ENCODE results near the gene DNAH3.
"Not testable (repeated sequence)": the region's sequence is repeated elsewhere in the genome, so short reads cannot be mapped to it uniquely, and the experiment has no call there.

DNAH3 gene

GRCh38 chr16:21167929-21168602 is 17.4 kb upstream of the DNAH3 start:
- no peak for DNase-seq

GRCh38 chr16:21167360-21167759 is 16.7 kb upstream of the DNAH3 start:
- DNase-seq = no peak

- no peak for DNase-seq
Observed at GRCh38 chr16:21166561-21166961, 15.9 kb upstream of the DNAH3 start.

- DNase-seq = no peak
Observed at GRCh38 chr16:21164521-21165168, 14.0 kb upstream of the DNAH3 start.

GRCh38 chr16:21163576-21163975 is 12.9 kb upstream of the DNAH3 start:
- DNase-seq = no peak

- DNase-seq = no peak
Observed at GRCh38 chr16:21162661-21163151, 12.1 kb upstream of the DNAH3 start.

GRCh38 chr16:21161211-21161610 is 10.6 kb upstream of the DNAH3 start:
- no peak for DNase-seq

- no peak for DNase-seq
Observed at GRCh38 chr16:21160276-21160675, 9.6 kb upstream of the DNAH3 start.

GRCh38 chr16:21159281-21159951 is 8.8 kb upstream of the DNAH3 start:
- peak; percentile 6 to 12 for DNase-seq

- peak; percentile 65 to 66 for DNase-seq
Observed at GRCh38 chr16:21158208-21159110, 7.8 kb upstream of the DNAH3 start, which contains the start of gene LDAF1. Gene LDAF1 (plus strand): TSS chr16:21158674. CDS start chr16:21161183, 2,509 bp downstream.

GRCh38 chr16:21157632-21158031 is 7.0 kb upstream of the DNAH3 start:
- DNase-seq = no peak

- peak in 1 of 2 donors; percentile 14 for DNase-seq
Observed at GRCh38 chr16:21156767-21157467, 6.3 kb upstream of the DNAH3 start.

GRCh38 chr16:21156011-21156410 is 5.4 kb upstream of the DNAH3 start:
- not testable (repeated sequence) for DNase-seq

GRCh38 chr16:21153124-21153729 is 2.6 kb upstream of the DNAH3 start:
- DNase-seq = not testable (repeated sequence)

GRCh38 chr16:21152160-21153030 is 1.7 kb upstream of the DNAH3 start:
- not testable (repeated sequence) for DNase-seq

GRCh38 chr16:21145738-21146137 is 4.9 kb downstream of the DNAH3 start:
- DNase-seq = no peak

GRCh38 chr16:21134053-21134452 is 16.6 kb downstream of the DNAH3 start:
- DNase-seq = no peak

GRCh38 chr16:21130811-21131210 is 19.8 kb downstream of the DNAH3 start:
- no peak for DNase-seq

GRCh38 chr16:21128991-21129390 is 21.7 kb downstream of the DNAH3 start:
- no peak for DNase-seq

- no peak for DNase-seq
Observed at GRCh38 chr16:21126518-21126917, 24.1 kb downstream of the DNAH3 start.

- DNase-seq = no peak
Observed at GRCh38 chr16:21125191-21125590, 25.5 kb downstream of the DNAH3 start.

All from CD4-positive, alpha-beta T cell treated with Interleukin-4 for 1 hour (primary cell).